GM12892 (cell line): ENCODE data around the gene ASB15.

Source experiments
- POLR2A ChIP-seq: IDR thresholded peaks from 2 replicates; pipeline ENCODE4 v1.6.1; 2011; ENCODE audit warnings: low read depth, low read length, control low read depth
- POLR2AphosphoS5 ChIP-seq: IDR thresholded peaks from 2 replicates; pipeline ENCODE4 v1.6.1; 2011; ENCODE audit warnings: low read depth, low read length, control low read depth
- TAF1 ChIP-seq: IDR thresholded peaks from 2 replicates; pipeline ENCODE4 v1.6.1; 2011; ENCODE audit warnings: low read depth, mild to moderate bottlenecking, control low read depth, low read length, borderline replicate concordance

DNA sequence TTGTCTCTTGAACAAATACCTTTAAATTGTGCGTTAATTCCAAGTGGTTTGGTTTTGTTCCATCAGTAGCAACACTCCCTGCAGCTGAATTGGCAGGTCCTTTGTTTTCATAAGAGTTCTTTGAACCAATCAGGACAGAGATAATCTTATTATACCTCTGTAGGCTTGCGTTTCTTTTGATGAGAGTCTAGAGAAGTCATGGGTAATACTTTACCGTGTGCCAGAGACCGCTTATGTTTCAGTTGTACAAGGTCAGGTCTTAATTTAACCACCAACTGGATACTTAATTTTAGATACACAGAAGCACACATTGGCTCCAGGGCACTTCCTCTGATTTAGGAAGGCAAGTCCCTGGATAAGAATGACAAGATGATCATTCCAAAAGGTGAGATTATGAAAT is at the start of gene ASB15:
- TF ChIP-seq POLR2A: no peak
- no peak for TF ChIP-seq TAF1
- TF ChIP-seq POLR2AphosphoS5: no peak
